H1 (cell line): ENCODE data around the gene UFSP1. TPM values are rescaled to one million over a fixed set of nuclear protein-coding genes. Genes with fewer than 3 reads are reported as not detected.

Source experiments
- CTCF ChIA-PET: fragments of 300-600 bp; sonication (Branson Sonifier 250); formaldehyde crosslinking; loops from one replicate; lab custom pipeline; 2021; ENCODE audit not compliant: partially characterized antibody; lab: Charles Lee
- POLR2A ChIA-PET: fragments of 300-600 bp; sonication (Branson Sonifier 250); formaldehyde crosslinking; loops from one replicate; lab custom pipeline; 2021; ENCODE audit warnings: inconsistent platforms; ENCODE audit not compliant: partially characterized antibody; lab: Charles Lee
- DNase-seq, 2 experiments: peaks; one replicate each; pipeline versions ENCODE4 v3.0.0 to v3.0.0-alpha.2; 2010 to 2022; ENCODE audit warnings: low spot score in 2 of 2, low read depth in 1 of 2, mixed read lengths in 1 of 2
- FAIRE-seq: peaks from 2 replicates; lab custom pipeline; 2011; peaks lifted over from hg19 to GRCh38; lab: Jason Lieb, UNC
- H2AFZ ChIP-seq: 2 replicates; pipeline ENCODE4 v1.8.1; 2012; ENCODE audit warnings: low read length, inconsistent platforms
- H2AK5ac ChIP-seq: 2 replicates; pipeline ENCODE4 v1.6.1; 2013; ENCODE audit warnings: low read depth, low read length
- H2BK120ac ChIP-seq: replicated peaks from 2 replicates; pipeline ENCODE3; 2013; ENCODE audit warnings: low read depth, low read length, inconsistent platforms
- H2BK12ac ChIP-seq: 2 replicates; pipeline ENCODE4 v1.6.1; 2013; ENCODE audit warnings: low read depth, low read length
- H2BK15ac ChIP-seq: 2 replicates; pipeline ENCODE4 v1.6.1; 2013; ENCODE audit warnings: low read length
- H2BK20ac ChIP-seq: 2 replicates; pipeline ENCODE4 v1.6.1; 2013; ENCODE audit warnings: low read length
- H2BK5ac ChIP-seq: 2 replicates; pipeline ENCODE4 v1.6.1; 2013; ENCODE audit warnings: low read depth, low read length
- H3K14ac ChIP-seq: 2 replicates; pipeline ENCODE4 v1.6.1; 2013; ENCODE audit warnings: inconsistent platforms; ENCODE audit not compliant: insufficient read length
- H3K18ac ChIP-seq: 2 replicates; pipeline ENCODE4 v1.6.1; 2013; ENCODE audit warnings: low read length; ENCODE audit errors: extremely low read depth
- H3K23ac ChIP-seq: 2 replicates; pipeline ENCODE4 v1.6.1; 2013; ENCODE audit warnings: inconsistent platforms; ENCODE audit not compliant: insufficient read length
- H3K23me2 ChIP-seq: 2 replicates; pipeline ENCODE4 v1.6.1; 2013; ENCODE audit warnings: low read depth, low read length
- H3K27ac ChIP-seq: 2 replicates; pipeline ENCODE4 v1.6.1; 2011; ENCODE audit warnings: low read depth, low read length, inconsistent platforms
- H3K27me3 ChIP-seq, 4 experiments: replicated peaks in 1 of 4; 1 replicate in 1 of 4; 2 replicates in 3 of 4; pipeline versions ENCODE4 v1.6.1 to v1.8.1; 2011 to 2013; ENCODE audit warnings: low read length in 3 of 4, mild to moderate bottlenecking in 3 of 4, inconsistent platforms in 2 of 4, mixed read lengths in 2 of 4, moderate library complexity in 1 of 4; ENCODE audit not compliant: control insufficient read depth in 3 of 4, insufficient read depth in 3 of 4; ENCODE audit errors: extremely low read depth in 1 of 4
- H3K36me3 ChIP-seq, 4 experiments: 2 replicates each; pipeline versions ENCODE4 v1.6.1 to v1.8.1; 2011 to 2013; ENCODE audit warnings: mild to moderate bottlenecking in 4 of 4, low read length in 3 of 4, moderate library complexity in 2 of 4, control low read depth in 1 of 4, inconsistent platforms in 1 of 4; ENCODE audit not compliant: insufficient read depth in 4 of 4, control insufficient read depth in 2 of 4
- H3K4ac ChIP-seq: replicated peaks from 2 replicates; pipeline ENCODE3; 2013; ENCODE audit warnings: low read length, low read depth, mixed read lengths, inconsistent platforms; ENCODE audit not compliant: insufficient read length
- H3K4me1 ChIP-seq, 4 experiments: replicated peaks in 1 of 4; 1 replicate in 1 of 4; 2 replicates in 3 of 4; pipeline versions ENCODE4 v1.6.1 to v1.8.1; 2011 to 2013; ENCODE audit warnings: low read length in 3 of 4, inconsistent platforms in 2 of 4, mixed read lengths in 1 of 4; ENCODE audit not compliant: insufficient read depth in 4 of 4, control insufficient read depth in 3 of 4
- H3K4me2 ChIP-seq, 2 experiments: 2 replicates each; pipeline versions ENCODE4 v1.6.1 to v1.8.1; 2011 to 2013; ENCODE audit warnings: low read depth in 2 of 2, low read length in 2 of 2, control low read depth in 1 of 2, inconsistent platforms in 1 of 2, mild to moderate bottlenecking in 1 of 2; ENCODE audit not compliant: insufficient read depth in 1 of 2
- H3K4me3 ChIP-seq, 4 experiments: fragments of 200-600, 300-600 bp in 1 of 4; sonication (generic), shearing (Covaris generic), sonication (Bioruptor Twin) in 1 of 4; 2 replicates each; pipeline versions ENCODE4 v1.5.1 to v1.8.1; 2011 to 2016; ENCODE audit warnings: low read length in 4 of 4, low read depth in 3 of 4, control low read depth in 2 of 4, inconsistent platforms in 2 of 4, mild to moderate bottlenecking in 2 of 4, mixed read lengths in 1 of 4, moderate library complexity in 1 of 4; ENCODE audit not compliant: insufficient read depth in 2 of 4; ENCODE audit errors: extremely low read depth in 1 of 4
- H3K56ac ChIP-seq: replicated peaks from 2 replicates; pipeline ENCODE3; 2013; ENCODE audit warnings: low read depth, mild to moderate bottlenecking, mixed read lengths, low read length, inconsistent platforms; ENCODE audit not compliant: insufficient read length
- H3K79me1 ChIP-seq: 2 replicates; pipeline ENCODE4 v1.6.1; 2013; ENCODE audit warnings: low read depth, low read length, control low read depth
- H3K79me2 ChIP-seq, 2 experiments: 2 replicates each; pipeline versions ENCODE4 v1.6.1 to v1.8.1; 2012 to 2013; ENCODE audit warnings: low read length in 2 of 2, mild to moderate bottlenecking in 2 of 2, inconsistent platforms in 1 of 2; ENCODE audit not compliant: insufficient read depth in 2 of 2, control insufficient read depth in 1 of 2
- H3K9ac ChIP-seq, 4 experiments: replicated peaks in 1 of 4; 1 replicate in 1 of 4; 2 replicates in 3 of 4; pipeline versions ENCODE4 v1.6.1 to v1.8.1; 2011 to 2013; ENCODE audit warnings: low read depth in 3 of 4, low read length in 3 of 4, control low read depth in 2 of 4, mild to moderate bottlenecking in 2 of 4, moderate library complexity in 2 of 4, inconsistent platforms in 1 of 4; ENCODE audit errors: extremely low read depth in 1 of 4
- H3K9me3 ChIP-seq, 2 experiments: 2 replicates each; pipeline versions ENCODE4 v1.6.1 to v1.8.1; 2012 to 2013; ENCODE audit warnings: mild to moderate bottlenecking in 2 of 2, moderate library complexity in 2 of 2, control low read depth in 1 of 2, inconsistent platforms in 1 of 2, low read depth in 1 of 2, low read length in 1 of 2, mixed read lengths in 1 of 2; ENCODE audit not compliant: insufficient read depth in 2 of 2
- H4K20me1 ChIP-seq, 2 experiments: replicated peaks in 1 of 2; 2 replicates each; pipeline versions ENCODE3 to v1.8.1; 2011 to 2013; ENCODE audit warnings: inconsistent platforms in 2 of 2, low read length in 2 of 2, mild to moderate bottlenecking in 1 of 2; ENCODE audit not compliant: insufficient read depth in 2 of 2, control insufficient read depth in 1 of 2
- H4K5ac ChIP-seq: 2 replicates; pipeline ENCODE4 v1.6.1; 2013; ENCODE audit warnings: low read length, low read depth, mixed read lengths, inconsistent platforms; ENCODE audit not compliant: insufficient read length
- H4K8ac ChIP-seq: 2 replicates; pipeline ENCODE4 v1.8.0; 2013; ENCODE audit warnings: mild to moderate bottlenecking, moderate library complexity, low read length, inconsistent platforms; ENCODE audit not compliant: insufficient read depth; ENCODE audit errors: extremely low read depth
- H4K91ac ChIP-seq: replicated peaks from 2 replicates; pipeline ENCODE3; 2013; ENCODE audit warnings: low read length, mixed read lengths, inconsistent platforms; ENCODE audit not compliant: insufficient read length
- CHD2 ChIP-seq: IDR thresholded peaks from 2 replicates; pipeline ENCODE4 v1.6.1; 2012; ENCODE audit warnings: low read length, improper control_type of control experiment
- HDAC2 ChIP-seq, 2 experiments: fragments of 300-600 bp in 1 of 2; sonication (generic) in 1 of 2; IDR thresholded peaks; 2 replicates each; pipeline ENCODE4 v1.6.1; 2011 to 2012; ENCODE audit warnings: low read depth in 2 of 2, low read length in 2 of 2, mild to moderate bottlenecking in 2 of 2, moderate library complexity in 2 of 2, borderline replicate concordance in 1 of 2, inconsistent platforms in 1 of 2
- HDAC6 ChIP-seq: IDR thresholded peaks from one replicate; pipeline ENCODE4 v1.7.1; 2012; ENCODE audit warnings: low read depth, mild to moderate bottlenecking, inconsistent platforms, low read length, moderate library complexity
- SP1 ChIP-seq: IDR thresholded peaks from 2 replicates; pipeline ENCODE4 v1.6.1; 2011; ENCODE audit warnings: low read depth, low read length
- WGBS, 2 experiments: shearing (Covaris generic) in 1 of 2; methylation state at CpG; one replicate each; pipeline versions ENCODE4 v1.1.6 to v1.1.7; 2013 to 2015; ENCODE audit warnings: low lambda C conversion rate in 2 of 2, mixed read lengths in 2 of 2, inconsistent platforms in 1 of 2, low coverage in 1 of 2, missing lambda C conversion rate in 1 of 2; ENCODE audit not compliant: insufficient replicate concordance in 2 of 2, insufficient coverage in 1 of 2, insufficient read length in 1 of 2; ENCODE audit errors: extremely low coverage in 1 of 2, missing lambda C conversion rate in 1 of 2; 5-methylcytosine and 5-hydroxymethylcytosine counted together
- polyA plus RNA-seq, 7 experiments: library from polyadenylated mRNA; depleted of rRNA in 3 of 7; stranded (reverse) in 5 of 7; unstranded in 2 of 7; fragments of >200 nt in 5 of 7; fragments of 200-250 nt in 2 of 7; gene quantifications; 1 replicate in 5 of 7; 2 replicates in 1 of 7; 4 replicates in 1 of 7; pipeline versions ENCODE4 v1.2.1 to v1.2.3, GENCODE V29; 2011 to 2013; ENCODE audit warnings: missing spikeins in 2 of 7, mixed read lengths in 2 of 7
- total RNA-seq: library from RNA; stranded (reverse); fragmentation: NEBNext Ultra II Directional; extraction: Animal tissue kit (Norgen Biotek cat#: 25700); gene quantifications from 2 replicates; pipeline ENCODE4 v1.2.1, GENCODE V29; 2021
- TF ChIP-seq, protein P1 (sequence below): IDR thresholded peaks from 2 replicates; pipeline ENCODE4 v1.6.1; 2012; ENCODE audit warnings: low read length, inconsistent platforms

Gene UFSP1
- total and polyA plus RNA-seq, 2 of the 8 experiments (the other 6 are each of a cell fraction or from before 2014, with no cell fraction given), result 1.6 to 4.3 TPM

DNA sequence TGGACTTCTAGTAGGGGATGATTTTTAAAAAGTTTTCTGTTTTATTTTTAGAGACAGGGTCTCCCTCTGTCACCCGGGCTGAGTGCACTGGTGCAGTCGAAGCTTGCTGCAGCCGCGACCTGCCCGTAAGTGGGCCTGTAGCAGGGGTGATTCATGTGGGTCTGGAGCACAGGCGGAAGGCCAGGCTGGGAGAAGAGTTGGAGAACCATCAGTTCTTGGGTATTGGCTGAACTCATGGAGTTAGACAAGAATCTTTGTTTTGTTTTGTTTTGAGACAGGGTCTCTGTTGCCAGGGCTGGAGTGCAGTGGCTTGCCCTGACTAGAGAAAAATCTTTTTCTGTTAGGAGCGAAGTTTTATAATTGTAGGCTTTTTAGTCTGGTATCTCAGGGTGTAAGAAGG lies 8.9 kb downstream of the UFSP1 start:
- Histone ChIP-seq H2BK5ac (no peak overlapping the region), H3K14ac (no peak overlapping the region), H4K91ac (no peak overlapping the region), H3K18ac (no peak overlapping the region), H3K79me1 (peaks cover 13% of the 10 kb centered on the region), H2AFZ (no peak overlapping the region), H3K4ac (no peak overlapping the region), H3K27me3 (no peaks in the 10 kb centered on the region; a peak in 1 of 7 replicates), H3K9ac (no peak overlapping the region), H4K5ac (no peak overlapping the region), H4K8ac (no peak overlapping the region; the same call in 1 of the 2 replicates), H3K4me1 (peaks cover 0 to 5% (median 0%) of the 10 kb centered on the region in 4 experiments; a peak in 1 of 7 replicates), H3K36me3 (peaks cover 40 to 71% (median 51%) of the 10 kb centered on the region in 4 experiments), H3K79me2 (peaks cover 27 to 69% of the 10 kb centered on the region in 2 experiments), H2BK20ac (no peak overlapping the region), H3K4me2 (no peak overlapping the region), H2BK120ac (no peak overlapping the region), H3K23me2 (peaks cover 3% of the 10 kb centered on the region), H4K20me1 (peaks cover 19 to 23% of the 10 kb centered on the region in 2 experiments), H2AK5ac (no peak overlapping the region), H2BK15ac (no peak overlapping the region), H3K27ac (no peak overlapping the region), H3K9me3 (no peaks in the 10 kb centered on the region), H3K4me3 (no peak overlapping the region), H2BK12ac (no peak overlapping the region), H3K56ac (no peak overlapping the region), H3K23ac (no peak overlapping the region)
- POLR2A ChIA-PET, result interaction anchor here (0.6 to 15.1 kb wide), 5 partner anchors 6 to 83 kb away, joined by 3 to 313 read pairs (median 8); partner anchors contain the start of genes TRIP6 and UFSP1
- FAIRE-seq (no peak), DNase-seq (no peak)
- 97% methylated on average over 7 of the region's 7 CpGs; no CpG with 5 or more reads in 1 of the 2 experiments for WGBS, 2 experiments
- CTCF ChIA-PET, result interaction anchor here (0.7 kb wide), 1 partner anchor 412 kb away, joined by 3 read pairs; no protein-coding TSS in a partner anchor
- TF ChIP-seq SP1, result no peak
- no peak for TF ChIP-seq CHD2
- TF ChIP-seq, protein P1, sequence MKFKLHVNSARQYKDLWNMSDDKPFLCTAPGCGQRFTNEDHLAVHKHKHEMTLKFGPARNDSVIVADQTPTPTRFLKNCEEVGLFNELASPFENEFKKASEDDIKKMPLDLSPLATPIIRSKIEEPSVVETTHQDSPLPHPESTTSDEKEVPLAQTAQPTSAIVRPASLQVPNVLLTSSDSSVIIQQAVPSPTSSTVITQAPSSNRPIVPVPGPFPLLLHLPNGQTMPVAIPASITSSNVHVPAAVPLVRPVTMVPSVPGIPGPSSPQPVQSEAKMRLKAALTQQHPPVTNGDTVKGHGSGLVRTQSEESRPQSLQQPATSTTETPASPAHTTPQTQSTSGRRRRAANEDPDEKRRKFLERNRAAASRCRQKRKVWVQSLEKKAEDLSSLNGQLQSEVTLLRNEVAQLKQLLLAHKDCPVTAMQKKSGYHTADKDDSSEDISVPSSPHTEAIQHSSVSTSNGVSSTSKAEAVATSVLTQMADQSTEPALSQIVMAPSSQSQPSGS, result no peak
- no peak for TF ChIP-seq HDAC6
- TF ChIP-seq HDAC2 (IDR thresholded peaks at IDR 0.05; ENCODE audit: borderline replicate concordance in 1 of 2, low read depth in 2 of 2, low read length in 2 of 2), result no peak
